Measurements from ENCODE around the gene MIF4GD.

Gene MIF4GD

GRCh38 chr17:75267153-75267410 is 3.9 kb downstream of the MIF4GD start:
- Histone ChIP-seq H3K27me3 (replicated peaks in 2 of 5; ENCODE audit: control insufficient read depth in 4 of 5, insufficient read depth in 5 of 5, low read length in 4 of 5) (no peaks in the 10 kb centered on the region), H3K9me3 (ENCODE audit: control extremely low read depth in 1 of 5, control insufficient read depth in 4 of 5, insufficient read depth in 2 of 5, low read depth in 1 of 5, low read length in 4 of 5) (no peaks in the 10 kb centered on the region), H3K36me3 (ENCODE audit: control insufficient read depth in 4 of 4, insufficient read depth in 4 of 4, low read length in 3 of 4) (peaks cover 0 to 42% (median 26%) of the 10 kb centered on the region in 4 experiments), H3K4me1 (ENCODE audit: control extremely low read depth in 1 of 4, control insufficient read depth in 4 of 4, insufficient read depth in 4 of 4, low read length in 3 of 4) (peaks cover 4 to 52% (median 34%) of the 10 kb centered on the region in 4 experiments), H3K27ac (ENCODE audit: insufficient read depth in 1 of 2, low read depth in 1 of 2, low read length in 2 of 2, poor library complexity in 1 of 2, severe bottlenecking in 2 of 2) (no peak overlapping the region), H3K4me3 (ENCODE audit: control insufficient read depth in 1 of 7, extremely low read depth in 1 of 7, insufficient read depth in 4 of 7, low read depth in 2 of 7, low read length in 6 of 7) (no peak overlapping the region)
- WGBS (ENCODE audit: insufficient coverage): 93% methylated on average over 2 of the region's 2 CpGs
- ChIA-PET POLR2A (no interaction called here), CTCF (interaction anchor here (1.0 to 2.1 kb wide), 2 partner anchors 22 to 38 kb away, joined by 3 to 8 read pairs; partner anchors contain the start of gene SLC25A19)
- no peak for DNase-seq

DNA sequence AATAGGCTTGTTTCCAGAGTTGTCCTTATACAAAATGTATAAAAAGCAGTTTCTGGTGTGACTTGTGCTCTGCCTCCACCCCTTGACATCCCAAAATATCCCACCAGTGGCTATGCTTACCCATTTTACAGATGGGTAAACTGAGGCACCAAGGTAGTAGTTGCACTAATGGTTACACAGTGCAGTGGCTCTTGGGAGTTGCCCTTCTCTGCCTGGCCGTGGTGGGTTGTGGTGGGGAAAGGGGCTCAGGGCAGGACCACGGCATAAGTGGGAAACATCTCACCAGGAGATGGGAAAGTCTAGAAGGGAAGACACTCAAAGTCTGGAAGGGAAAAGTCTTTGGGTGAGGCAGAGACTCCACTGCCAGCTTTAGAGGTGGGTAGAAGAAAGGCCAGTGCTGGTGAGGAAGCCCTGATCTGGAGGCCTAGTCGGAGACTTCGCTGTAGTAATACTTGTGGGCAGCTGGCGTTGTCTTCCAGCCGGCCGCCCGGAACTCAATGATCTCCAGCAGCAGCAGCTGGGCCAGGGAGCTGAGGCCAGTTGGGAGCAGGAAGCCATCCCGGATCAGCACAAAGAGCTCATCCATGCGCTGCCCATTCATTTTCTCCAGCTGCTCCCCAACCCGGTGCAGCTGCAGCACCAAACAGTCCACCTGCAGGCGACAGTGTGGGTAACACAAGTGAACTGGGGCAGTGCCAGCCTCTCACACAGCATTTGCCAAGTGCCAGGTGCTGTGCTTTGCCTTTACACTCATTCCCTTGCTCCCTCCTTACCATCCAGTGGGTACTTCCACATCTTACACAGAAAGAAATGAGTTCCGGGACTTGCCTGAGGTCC is 4.5 kb downstream of the MIF4GD start:
- no peaks in the 10 kb centered on the region for H3K9me3 ChIP-seq (ENCODE audit: control extremely low read depth in 1 of 5, control insufficient read depth in 4 of 5, insufficient read depth in 2 of 5, low read depth in 1 of 5, low read length in 4 of 5)
- DNase-seq: no peak
- no peak overlapping the region for H3K27ac ChIP-seq (ENCODE audit: insufficient read depth in 1 of 2, low read depth in 1 of 2, low read length in 2 of 2, poor library complexity in 1 of 2, severe bottlenecking in 2 of 2)
- WGBS (ENCODE audit: insufficient coverage): 98% methylated on average over 12 of the region's 13 CpGs
- peaks cover 0 to 42% (median 26%) of the 10 kb centered on the region in 4 experiments for H3K36me3 ChIP-seq (ENCODE audit: control insufficient read depth in 4 of 4, insufficient read depth in 4 of 4, low read length in 3 of 4)
- no peaks in the 10 kb centered on the region for H3K27me3 ChIP-seq (replicated peaks in 2 of 5; ENCODE audit: control insufficient read depth in 4 of 5, insufficient read depth in 5 of 5, low read length in 4 of 5)
- ChIA-PET POLR2A (no interaction called here), CTCF (interaction anchor here (1.0 to 2.1 kb wide), 2 partner anchors 23 to 37 kb away, joined by 3 to 8 read pairs; partner anchors contain the start of gene SLC25A19)
- H3K4me3 ChIP-seq (ENCODE audit: control insufficient read depth in 1 of 7, extremely low read depth in 1 of 7, insufficient read depth in 4 of 7, low read depth in 2 of 7, low read length in 6 of 7): no peak overlapping the region
- H3K4me1 ChIP-seq (ENCODE audit: control extremely low read depth in 1 of 4, control insufficient read depth in 4 of 4, insufficient read depth in 4 of 4, low read length in 3 of 4): peaks cover 4 to 47% (median 31%) of the 10 kb centered on the region in 4 experiments

DNA sequence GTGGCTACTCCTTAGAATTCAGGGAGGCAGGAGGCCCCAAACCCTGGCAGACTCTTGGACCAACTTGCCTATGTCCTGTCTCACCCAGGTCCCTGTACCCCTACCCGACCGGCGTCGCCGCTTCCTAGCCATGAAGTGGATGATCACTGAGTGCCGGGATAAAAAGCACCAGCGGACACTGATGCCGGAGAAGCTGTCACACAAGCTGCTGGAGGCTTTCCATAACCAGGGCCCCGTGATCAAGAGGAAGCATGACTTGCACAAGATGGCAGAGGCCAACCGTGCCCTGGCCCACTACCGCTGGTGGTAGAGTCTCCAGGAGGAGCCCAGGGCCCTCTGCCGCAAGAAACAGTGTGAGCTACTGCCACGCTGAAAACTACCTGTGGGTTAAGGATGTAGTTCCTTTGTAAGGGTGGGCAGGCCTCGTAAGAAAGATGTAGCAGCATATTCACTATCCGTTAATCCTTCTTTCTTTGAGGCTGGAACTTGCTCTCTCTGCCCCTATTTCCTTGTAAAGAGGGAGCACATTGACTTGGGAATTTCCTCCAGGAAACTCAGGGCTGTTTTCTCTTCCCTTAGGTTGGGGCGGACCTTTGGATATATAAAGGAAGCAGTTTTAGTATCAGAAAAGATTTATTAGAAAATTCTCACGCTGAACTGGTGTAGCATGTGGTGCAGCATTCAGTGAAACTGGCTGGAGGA is 5.3 kb downstream of the MIF4GD start:
- no peak overlapping the region for H3K4me3 ChIP-seq (ENCODE audit: control insufficient read depth in 1 of 7, extremely low read depth in 1 of 7, insufficient read depth in 4 of 7, low read depth in 2 of 7, low read length in 6 of 7)

DNA sequence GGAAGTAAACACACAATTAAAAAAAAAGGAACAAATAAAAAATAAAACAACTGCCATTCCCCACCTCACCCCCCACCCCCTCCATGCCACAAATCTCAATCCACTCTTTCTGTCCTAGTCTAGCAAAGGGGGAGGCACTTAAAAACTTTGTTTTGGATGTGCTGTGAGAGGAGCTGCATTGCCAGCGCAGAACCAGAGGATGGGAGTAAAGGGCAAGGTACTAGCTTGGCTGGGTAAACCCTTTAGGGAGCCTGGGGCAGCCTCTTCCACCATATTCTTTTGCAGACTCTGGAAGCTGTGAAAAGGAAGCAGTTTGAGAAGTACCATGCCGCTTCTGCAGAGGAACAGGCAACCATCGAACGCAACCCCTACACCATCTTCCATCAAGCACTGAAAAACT is 8.0 kb downstream of the MIF4GD start:
- H3K9me3 ChIP-seq (ENCODE audit: control extremely low read depth in 1 of 5, control insufficient read depth in 4 of 5, insufficient read depth in 2 of 5, low read depth in 1 of 5, low read length in 4 of 5): no peaks in the 10 kb centered on the region
- H3K4me3 ChIP-seq (ENCODE audit: control insufficient read depth in 1 of 7, extremely low read depth in 1 of 7, insufficient read depth in 4 of 7, low read depth in 2 of 7, low read length in 6 of 7): peak overlapping the region in 2 of 7 experiments; percentile 91
- ChIA-PET CTCF (interaction anchor here (0.9 to 5.1 kb wide), 8 partner anchors 9 to 240 kb away, joined by 3 to 40 read pairs (median 4); partner anchors contain the start of genes MIF4GD and SLC25A19), POLR2A (no interaction called here)
- peaks cover 10 to 47% (median 32%) of the 10 kb centered on the region in 4 experiments for H3K4me1 ChIP-seq (ENCODE audit: control extremely low read depth in 1 of 4, control insufficient read depth in 4 of 4, insufficient read depth in 4 of 4, low read length in 3 of 4)
- H3K27me3 ChIP-seq (replicated peaks in 2 of 5; ENCODE audit: control insufficient read depth in 4 of 5, insufficient read depth in 5 of 5, low read length in 4 of 5): no peaks in the 10 kb centered on the region
- peak overlapping the region in 1 of 2 experiments; percentile 100 for H3K27ac ChIP-seq (ENCODE audit: insufficient read depth in 1 of 2, low read depth in 1 of 2, low read length in 2 of 2, poor library complexity in 1 of 2, severe bottlenecking in 2 of 2)
- DNase-seq: peak in 2 of 3 donors; percentile 41 to 49
- 100% methylated on average over 2 of the region's 4 CpGs for WGBS (ENCODE audit: insufficient coverage)
- peaks cover 0 to 42% (median 27%) of the 10 kb centered on the region in 4 experiments for H3K36me3 ChIP-seq (ENCODE audit: control insufficient read depth in 4 of 4, insufficient read depth in 4 of 4, low read length in 3 of 4)

More for the DNA sequence above, 5.3 kb downstream of the MIF4GD start:
- ChIA-PET CTCF (interaction anchor here (0.6 to 2.1 kb wide), 2 partner anchors 24 to 100 kb away, joined by 3 to 8 read pairs; partner anchors contain the start of gene SLC25A19), POLR2A (no interaction called here)
- 58% methylated on average over 15 of the region's 17 CpGs for WGBS (ENCODE audit: insufficient coverage)
- Histone ChIP-seq H3K27ac (ENCODE audit: insufficient read depth in 1 of 2, low read depth in 1 of 2, low read length in 2 of 2, poor library complexity in 1 of 2, severe bottlenecking in 2 of 2) (peak overlapping the region in 1 of 2 experiments; percentile 17), H3K9me3 (ENCODE audit: control extremely low read depth in 1 of 5, control insufficient read depth in 4 of 5, insufficient read depth in 2 of 5, low read depth in 1 of 5, low read length in 4 of 5) (no peaks in the 10 kb centered on the region), H3K4me1 (ENCODE audit: control extremely low read depth in 1 of 4, control insufficient read depth in 4 of 4, insufficient read depth in 4 of 4, low read length in 3 of 4) (peaks cover 4 to 47% (median 32%) of the 10 kb centered on the region in 4 experiments), H3K36me3 (ENCODE audit: control insufficient read depth in 4 of 4, insufficient read depth in 4 of 4, low read length in 3 of 4) (peaks cover 0 to 42% (median 26%) of the 10 kb centered on the region in 4 experiments), H3K27me3 (replicated peaks in 2 of 5; ENCODE audit: control insufficient read depth in 4 of 5, insufficient read depth in 5 of 5, low read length in 4 of 5) (no peaks in the 10 kb centered on the region)
- DNase-seq: peak in 2 of 3 donors; percentile 46 to 70

GRCh38 chr17:75262112-75262606 is 8.9 kb downstream of the MIF4GD start:
- H3K36me3 ChIP-seq (ENCODE audit: control insufficient read depth in 4 of 4, insufficient read depth in 4 of 4, low read length in 3 of 4): peaks cover 0 to 33% (median 26%) of the 10 kb centered on the region in 4 experiments
- WGBS (ENCODE audit: insufficient coverage): under 1% methylated on average over 21 of the region's 23 CpGs
- H3K4me3 ChIP-seq (ENCODE audit: control insufficient read depth in 1 of 7, extremely low read depth in 1 of 7, insufficient read depth in 4 of 7, low read depth in 2 of 7, low read length in 6 of 7): peak overlapping the region; percentile 77 to 99 (median 91)
- POLR2A ChIA-PET: interaction anchor here (1.0 to 2.4 kb wide), 7 partner anchors 8 to 30 kb away, joined by 3 to 39 read pairs (median 3); partner anchors contain the start of genes MIF4GD and SLC25A19
- no peak for DNase-seq
- peaks cover 10 to 39% (median 31%) of the 10 kb centered on the region in 4 experiments for H3K4me1 ChIP-seq (ENCODE audit: control extremely low read depth in 1 of 4, control insufficient read depth in 4 of 4, insufficient read depth in 4 of 4, low read length in 3 of 4)
- H3K27me3 ChIP-seq (replicated peaks in 2 of 5; ENCODE audit: control insufficient read depth in 4 of 5, insufficient read depth in 5 of 5, low read length in 4 of 5): no peaks in the 10 kb centered on the region
- H3K9me3 ChIP-seq (ENCODE audit: control extremely low read depth in 1 of 5, control insufficient read depth in 4 of 5, insufficient read depth in 2 of 5, low read depth in 1 of 5, low read length in 4 of 5): no peaks in the 10 kb centered on the region
- H3K27ac ChIP-seq (ENCODE audit: insufficient read depth in 1 of 2, low read depth in 1 of 2, low read length in 2 of 2, poor library complexity in 1 of 2, severe bottlenecking in 2 of 2): peak overlapping the region; percentile 99 to 100
- CTCF ChIA-PET: interaction anchor here (0.8 to 5.1 kb wide), 11 partner anchors 10 to 263 kb away, joined by 3 to 40 read pairs (median 3); partner anchors contain the start of genes GRB2, LLGL2, MIF4GD and SLC25A19

DNA sequence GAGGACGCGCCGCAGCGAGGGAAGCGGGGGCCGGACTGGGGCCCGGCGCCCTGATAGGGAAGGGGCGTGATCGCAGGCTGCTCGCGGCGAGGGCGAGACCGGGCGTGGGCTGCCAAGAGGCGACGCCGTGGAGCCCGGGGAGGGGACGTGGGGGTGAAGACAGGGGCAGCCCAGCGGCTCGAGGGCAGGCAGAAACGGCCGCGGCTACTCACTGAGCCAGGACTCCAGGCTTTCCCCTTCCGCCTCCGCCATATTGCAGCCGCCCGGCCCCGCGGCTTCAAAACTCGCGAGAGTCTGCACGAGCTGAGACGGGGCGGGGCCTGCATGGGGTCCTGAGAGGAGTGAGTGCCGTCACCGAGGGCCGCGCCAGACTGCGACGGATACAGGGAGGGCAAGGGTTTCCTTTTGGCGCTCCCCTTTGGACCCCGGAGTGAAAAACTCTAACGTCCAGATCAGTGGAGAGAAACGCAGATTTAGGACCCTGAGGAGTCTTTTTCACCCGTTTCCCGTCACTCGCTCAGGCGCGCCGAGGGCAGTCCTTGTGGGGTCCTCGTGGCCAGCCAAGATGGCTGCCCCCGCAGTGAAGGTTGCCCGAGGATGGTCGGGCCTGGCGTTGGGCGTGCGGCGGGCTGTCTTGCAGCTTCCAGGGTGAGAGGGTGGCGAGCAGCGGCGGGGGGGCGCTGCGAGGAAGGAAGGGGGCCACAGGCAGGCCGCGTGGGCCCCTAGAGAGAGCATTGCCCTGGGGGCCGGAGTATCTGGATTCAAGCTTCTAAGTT is 9.5 kb downstream of the MIF4GD start, which contains the start of the genes GGA3 and MRPS7:
Gene GGA3 (minus strand): TSS at position 271 of the 776 bp plus-strand sequence. CDS start 19 bp downstream, at position 252.
Gene MRPS7 (plus strand): TSS at position 544 of the 776 bp plus-strand sequence. CDS start 22 bp downstream, at position 566.
- ChIA-PET CTCF (interaction anchor here (0.6 to 5.1 kb wide), 10 partner anchors 10 to 255 kb away, joined by 3 to 40 read pairs (median 3); partner anchors contain the start of genes GRB2, MIF4GD and TSEN54), POLR2A (interaction anchor here (0.6 to 2.4 kb wide), 9 partner anchors 9 to 148 kb away, joined by 3 to 39 read pairs (median 4); partner anchors contain the start of genes MIF4GD and SLC25A19)
- DNase-seq: peak; percentile 93 to 96 (median 95)
- Histone ChIP-seq H3K27me3 (replicated peaks in 2 of 5; ENCODE audit: control insufficient read depth in 4 of 5, insufficient read depth in 5 of 5, low read length in 4 of 5) (no peaks in the 10 kb centered on the region), H3K27ac (ENCODE audit: insufficient read depth in 1 of 2, low read depth in 1 of 2, low read length in 2 of 2, poor library complexity in 1 of 2, severe bottlenecking in 2 of 2) (peak within 1 kb of the TSS; percentile 99 to 100), H3K9me3 (ENCODE audit: control extremely low read depth in 1 of 5, control insufficient read depth in 4 of 5, insufficient read depth in 2 of 5, low read depth in 1 of 5, low read length in 4 of 5) (no peaks in the 10 kb centered on the region), H3K4me1 (ENCODE audit: control extremely low read depth in 1 of 4, control insufficient read depth in 4 of 4, insufficient read depth in 4 of 4, low read length in 3 of 4) (peaks cover 10 to 39% (median 28%) of the 10 kb centered on the region in 4 experiments), H3K4me3 (ENCODE audit: control insufficient read depth in 1 of 7, extremely low read depth in 1 of 7, insufficient read depth in 4 of 7, low read depth in 2 of 7, low read length in 6 of 7) (peak within 1 kb of the TSS; percentile 77 to 99 (median 91)), H3K36me3 (ENCODE audit: control insufficient read depth in 4 of 4, insufficient read depth in 4 of 4, low read length in 3 of 4) (peaks cover 0 to 27% (median 22%) of the 10 kb centered on the region in 4 experiments)
- WGBS (ENCODE audit: insufficient coverage): 0% methylated on average over 66 of the region's 69 CpGs

All from common myeloid progenitor, CD34-positive (primary cell).